ENCODE data around the gene NAA25.
"Not testable (repeated sequence)": the region's sequence is repeated elsewhere in the genome, so short reads cannot be mapped to it uniquely, and the experiment has no call there.

The NAA25 gene

GRCh38 chr12:112036614-112037013 lies 72.0 kb downstream of the NAA25 start:
- not testable (repeated sequence) for DNase-seq

GRCh38 chr12:112035219-112035785 lies 73.3 kb downstream of the NAA25 start:
- no peak for DNase-seq

- DNase-seq = no peak
These were observed 76.3 kb downstream of the NAA25 start for GRCh38 chr12:112032292-112032691.

- DNase-seq = no peak
These were observed 77.1 kb downstream of the NAA25 start for GRCh38 chr12:112031472-112031871.

GRCh38 chr12:112029301-112029700 lies 79.3 kb downstream of the NAA25 start:
- DNase-seq = no peak

GRCh38 chr12:112025808-112026375 lies 82.7 kb downstream of the NAA25 start:
- DNase-seq = no peak

- no peak for DNase-seq
These were observed 84.7 kb downstream of the NAA25 start for GRCh38 chr12:112023759-112024396.

GRCh38 chr12:112022241-112023016 lies 86.2 kb downstream of the NAA25 start:
- no peak for DNase-seq

GRCh38 chr12:112020947-112021457 lies 87.6 kb downstream of the NAA25 start:
- no peak for DNase-seq

GRCh38 chr12:112018571-112019237 lies 89.9 kb downstream of the NAA25 start:
- DNase-seq = no peak

GRCh38 chr12:112017041-112017440 lies 91.5 kb downstream of the NAA25 start:
- DNase-seq = no peak

GRCh38 chr12:112015938-112016337 lies 92.6 kb downstream of the NAA25 start:
- no peak for DNase-seq

GRCh38 chr12:112013601-112014402 lies 94.8 kb downstream of the NAA25 start:
- DNase-seq = peak; percentile 81

- peak; percentile 100 for DNase-seq
These were observed 95.6 kb downstream of the NAA25 start, which contains the start of the genes ERP29 and TMEM116 for GRCh38 chr12:112012775-112013600. TSS of gene ERP29 (plus strand) at chr12:112013426. CDS start at chr12:112013466, 40 bp downstream. TSS of gene TMEM116 (minus strand) at chr12:112013165. CDS start at chr12:112005270, 7,895 bp downstream.

- no peak for DNase-seq
These were observed 96.9 kb downstream of the NAA25 start for GRCh38 chr12:112011685-112012084.

- DNase-seq = no peak
These were observed 97.9 kb downstream of the NAA25 start for GRCh38 chr12:112010415-112011344.

GRCh38 chr12:112009596-112009995 lies 99.0 kb downstream of the NAA25 start:
- DNase-seq = not testable (repeated sequence)

GRCh38 chr12:112008918-112009317 lies 99.7 kb downstream of the NAA25 start:
- no peak for DNase-seq

- DNase-seq = no peak
These were observed 100.6 kb downstream of the NAA25 start for GRCh38 chr12:112007945-112008344.

Measured in activated CD4-positive, alpha-beta T cell treated with anti-CD3 and anti-CD28 coated beads for 48 hours (primary cell).